Brain microvascular endothelial cell (primary cell): ENCODE data around the gene PACS1.
A peak's percentile ranks its signal among the peaks of the same experiment; 100 is the strongest.

Experiments used
- DNase-seq: peaks from one replicate; pipeline ENCODE4 v3.0.0-alpha.2; 2020
- H3K27ac ChIP-seq: fragments of 250-450 bp; sonication (Bioruptor Pico); 2 replicates; pipeline ENCODE4 v1.5.1; 2020; ENCODE audit warnings: mild to moderate bottlenecking, moderate library complexity
- H3K27me3 ChIP-seq: fragments of 250-450 bp; sonication (Bioruptor Pico); replicated peaks from 2 replicates; pipeline ENCODE4 v1.5.1; 2020; ENCODE audit warnings: mild to moderate bottlenecking
- H3K36me3 ChIP-seq: fragments of 250-450 bp; sonication (Bioruptor Pico); replicated peaks from 2 replicates; pipeline ENCODE4 v1.5.1; 2020; ENCODE audit warnings: mild to moderate bottlenecking
- H3K4me3 ChIP-seq: 2 replicates; pipeline ENCODE4 v1.5.1; 2011; ENCODE audit warnings: low read depth, mild to moderate bottlenecking, control low read depth, low read length, moderate library complexity
- CTCF ChIP-seq: IDR thresholded peaks from 2 replicates; pipeline ENCODE4 v1.5.1; 2011; ENCODE audit warnings: low read depth, mild to moderate bottlenecking, moderate library complexity, low read length, control low read depth, inconsistent platforms; ENCODE audit errors: missing control alignments
- in situ Hi-C: cut with HindIII; loops from 2 replicates; pipeline ENCODE4 v1.10.0; 2017; ENCODE audit warnings: low sequenced_read_pairs, low pct_ligation_motif_present

The PACS1 gene

GRCh38 chr11:66126808-66127555 lies 56.9 kb downstream of the PACS1 start:
- no peak overlapping the region for H3K4me3 ChIP-seq
- H3K36me3 ChIP-seq, result peaks cover 6% of the 10 kb centered on the region
- in situ Hi-C loops, result no loop called here
- no peak for TF ChIP-seq CTCF
- no peaks in the 10 kb centered on the region for H3K27me3 ChIP-seq
- peak; percentile 73 for DNase-seq
- H3K27ac ChIP-seq, result peak overlapping the region; percentile 82

GRCh38 chr11:66130978-66131377 lies 60.9 kb downstream of the PACS1 start:
- TF ChIP-seq CTCF, result no peak
- in situ Hi-C loops, result no loop called here
- Histone ChIP-seq H3K27me3 (no peaks in the 10 kb centered on the region), H3K27ac (no peak overlapping the region), H3K36me3 (peaks cover 6% of the 10 kb centered on the region), H3K4me3 (no peak overlapping the region)
- no peak for DNase-seq

GRCh38 chr11:66131937-66132632 lies 62.0 kb downstream of the PACS1 start:
- TF ChIP-seq CTCF, result no peak
- H3K27me3 ChIP-seq, result no peaks in the 10 kb centered on the region
- in situ Hi-C loops, result no loop called here
- no peak for DNase-seq
- no peak overlapping the region for H3K27ac ChIP-seq
- peaks cover 4% of the 10 kb centered on the region for H3K36me3 ChIP-seq
- H3K4me3 ChIP-seq, result no peak overlapping the region

- DNase-seq, result no peak
- Histone ChIP-seq H3K4me3 (no peak overlapping the region), H3K36me3 (no peaks in the 10 kb centered on the region), H3K27me3 (no peaks in the 10 kb centered on the region), H3K27ac (no peak overlapping the region)
- no peak for TF ChIP-seq CTCF
- in situ Hi-C loops, result no loop called here
These were observed 63.2 kb downstream of the PACS1 start for GRCh38 chr11:66133216-66133775.

- Histone ChIP-seq H3K36me3 (no peaks in the 10 kb centered on the region), H3K27me3 (no peaks in the 10 kb centered on the region), H3K27ac (peak overlapping the region; percentile 38), H3K4me3 (no peak overlapping the region)
- peak; percentile 78 for DNase-seq
- in situ Hi-C loops, result no loop called here
- TF ChIP-seq CTCF, result no peak
These were observed 66.7 kb downstream of the PACS1 start for GRCh38 chr11:66136752-66137123.
